Neural progenitor cell (in vitro differentiated cells): ENCODE results near the gene LYVE1. TPM values are rescaled to one million over a fixed set of nuclear protein-coding genes. Genes with fewer than 3 reads are reported as not detected.

Experiments used
- DNase-seq: peaks from one replicate; pipeline ENCODE4 v3.0.0-alpha.2; 2016; ENCODE audit warnings: low spot score
- H2AFZ ChIP-seq: fragments of 200-600 bp; sonication (generic); replicated peaks from 2 replicates; pipeline ENCODE4 v1.6.1; 2016; ENCODE audit warnings: antibody characterized with exemption
- H3F3A ChIP-seq: fragments of 200-600 bp; sonication (generic); 2 replicates; pipeline ENCODE4 v1.6.1; 2016; ENCODE audit warnings: antibody characterized with exemption, low read depth
- H3K27ac ChIP-seq: fragments of 200-600 bp; sonication (generic); 2 replicates; pipeline ENCODE4 v1.5.1; 2016; ENCODE audit warnings: mild to moderate bottlenecking
- H3K27me3 ChIP-seq: fragments of 200-600 bp; sonication (generic); 2 replicates; pipeline ENCODE4 v1.6.1; 2016; ENCODE audit warnings: mild to moderate bottlenecking, moderate library complexity
- H3K36me3 ChIP-seq: fragments of 200-600 bp; sonication (generic); 2 replicates; pipeline ENCODE4 v1.5.1; 2016
- H3K4me1 ChIP-seq: fragments of 200-600 bp; sonication (generic); 2 replicates; pipeline ENCODE4 v1.6.1; 2016; ENCODE audit warnings: mixed run types
- H3K4me2 ChIP-seq: fragments of 200-600 bp; sonication (generic); 2 replicates; pipeline ENCODE4 v1.6.1; 2016
- H3K4me3 ChIP-seq: fragments of 200-600 bp; sonication (generic); 2 replicates; pipeline ENCODE4 v1.5.1; 2016
- H3K79me2 ChIP-seq: fragments of 200-600 bp; sonication (generic); 2 replicates; pipeline ENCODE4 v1.6.1; 2016; ENCODE audit warnings: low read depth
- H3K9ac ChIP-seq: fragments of 200-600 bp; sonication (generic); 2 replicates; pipeline ENCODE4 v1.6.1; 2016
- H3K9me3 ChIP-seq: fragments of 200-600 bp; sonication (generic); 2 replicates; pipeline ENCODE4 v1.5.1; 2016; ENCODE audit warnings: low read depth
- H4K20me1 ChIP-seq: fragments of 200-600 bp; sonication (generic); 2 replicates; pipeline ENCODE4 v1.6.1; 2016; ENCODE audit warnings: low read depth
- H3K27ac Mint-ChIP-seq: 3 replicates; pipeline ENCODE4 v1.8.0; 2021; ENCODE audit warnings: mixed read lengths
- H3K27me3 Mint-ChIP-seq: 2 replicates; pipeline ENCODE4 v1.8.0; 2022; ENCODE audit warnings: low read depth, mild to moderate bottlenecking, inconsistent platforms, moderate library complexity, mixed read lengths; ENCODE audit not compliant: insufficient read depth
- H3K36me3 Mint-ChIP-seq: 3 replicates; pipeline ENCODE4 v1.8.0; 2021; ENCODE audit warnings: mixed read lengths
- H3K4me1 Mint-ChIP-seq: 3 replicates; pipeline ENCODE4 v1.8.0; 2021; ENCODE audit warnings: mixed read lengths
- H3K4me3 Mint-ChIP-seq: 3 replicates; pipeline ENCODE4 v1.8.0; 2021; ENCODE audit warnings: mild to moderate bottlenecking, moderate library complexity, mixed read lengths
- H3K9me3 Mint-ChIP-seq: 3 replicates; pipeline ENCODE4 v1.8.0; 2020; ENCODE audit warnings: mixed read lengths
- CTCF ChIP-seq: fragments of 200-600 bp; sonication (generic); IDR thresholded peaks from 2 replicates; pipeline ENCODE4 v1.5.1; 2017; ENCODE audit warnings: antibody characterized with exemption, mild to moderate bottlenecking
- EZH2 ChIP-seq: fragments of 200-600 bp; sonication (generic); IDR thresholded peaks from 2 replicates; pipeline ENCODE4 v1.6.1; 2017; ENCODE audit warnings: antibody characterized with exemption, mild to moderate bottlenecking, moderate library complexity
- EZH2phosphoT487 ChIP-seq: fragments of 200-600 bp; sonication (generic); IDR thresholded peaks from 2 replicates; pipeline ENCODE4 v1.6.1; 2017; ENCODE audit warnings: antibody characterized with exemption
- total RNA-seq: library from RNA; depleted of rRNA; stranded (reverse); fragments of >200 nt; gene quantifications from 2 replicates; pipeline ENCODE4 v1.2.3, GENCODE V29; 2015; ENCODE audit warnings: low replicate concordance

The LYVE1 gene
- total RNA-seq, 1 donor from 2014 or later, result 0.51 TPM

DNA sequence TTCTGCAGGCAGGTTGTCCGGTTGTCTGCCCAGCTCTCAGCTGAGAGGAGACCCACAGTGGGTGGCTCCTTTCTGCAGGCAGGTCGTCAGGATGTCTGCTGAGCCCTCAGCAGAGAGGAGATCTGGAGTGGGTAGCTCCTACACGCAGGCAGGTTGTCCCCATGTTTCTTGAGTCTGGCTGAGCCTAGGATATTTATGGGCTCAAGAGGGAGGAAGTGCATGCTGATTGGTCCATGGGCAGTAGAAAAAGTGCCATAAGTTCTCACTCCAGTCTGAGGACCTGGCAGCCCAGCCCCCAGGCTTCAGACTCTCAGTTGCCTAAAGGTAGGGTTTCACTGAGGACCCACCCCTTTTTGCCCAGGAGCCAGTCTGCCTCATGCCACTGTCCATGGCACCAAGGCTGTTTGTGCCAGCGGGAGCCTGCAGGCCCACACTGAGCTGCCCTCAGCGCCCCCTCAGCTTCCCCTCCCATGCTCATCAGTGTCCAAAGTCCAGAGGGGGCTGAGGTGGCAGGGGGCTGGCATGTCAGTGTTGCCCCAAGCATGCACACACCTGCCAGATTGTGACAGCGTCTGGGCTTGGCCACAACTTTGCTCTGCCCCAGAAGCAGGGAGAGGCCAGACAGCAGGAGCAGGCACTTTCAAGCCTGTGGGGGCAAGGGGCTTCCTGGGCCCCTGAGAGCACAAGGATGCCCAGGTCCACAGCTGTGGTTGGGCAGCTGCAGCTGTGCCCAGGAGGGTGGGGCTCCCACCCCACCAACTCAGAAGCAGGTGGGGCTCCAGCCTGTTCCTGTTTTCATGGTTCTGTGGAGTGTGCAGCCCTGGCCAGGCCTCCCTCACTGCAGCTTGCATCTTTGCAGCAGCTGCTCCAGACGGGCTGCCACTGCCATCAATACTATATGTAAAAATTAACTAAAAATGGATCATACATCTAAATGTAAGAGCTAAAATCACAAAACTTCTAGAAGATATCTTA, 23.7 kb downstream of the LYVE1 start:
- Histone ChIP-seq H3K4me1 (peaks cover 5% of the 10 kb centered on the region), H3K9ac (no peak overlapping the region), H3F3A (no peaks in the 10 kb centered on the region), H3K27ac (no peak overlapping the region), H4K20me1 (no peaks in the 10 kb centered on the region), H2AFZ (no peak overlapping the region), H3K4me2 (no peak overlapping the region), H3K9me3 (no peaks in the 10 kb centered on the region), H3K79me2 (peaks cover 6% of the 10 kb centered on the region), H3K27me3 (peaks cover 6% of the 10 kb centered on the region), H3K4me3 (no peak overlapping the region), H3K36me3 (no peaks in the 10 kb centered on the region)
- no peaks in the 10 kb centered on the region for H3K9me3 Mint-ChIP-seq
- no peak overlapping the region for H3K27ac Mint-ChIP-seq
- peaks cover 4% of the 10 kb centered on the region for H3K27me3 Mint-ChIP-seq
- peaks cover 12% of the 10 kb centered on the region for H3K4me1 Mint-ChIP-seq
- no peak overlapping the region for H3K4me3 Mint-ChIP-seq
- TF ChIP-seq EZH2phosphoT487, result no peak
- TF ChIP-seq EZH2, result no peak
- TF ChIP-seq CTCF, result no peak
- DNase-seq, result no peak
- no peaks in the 10 kb centered on the region for H3K36me3 Mint-ChIP-seq

DNA sequence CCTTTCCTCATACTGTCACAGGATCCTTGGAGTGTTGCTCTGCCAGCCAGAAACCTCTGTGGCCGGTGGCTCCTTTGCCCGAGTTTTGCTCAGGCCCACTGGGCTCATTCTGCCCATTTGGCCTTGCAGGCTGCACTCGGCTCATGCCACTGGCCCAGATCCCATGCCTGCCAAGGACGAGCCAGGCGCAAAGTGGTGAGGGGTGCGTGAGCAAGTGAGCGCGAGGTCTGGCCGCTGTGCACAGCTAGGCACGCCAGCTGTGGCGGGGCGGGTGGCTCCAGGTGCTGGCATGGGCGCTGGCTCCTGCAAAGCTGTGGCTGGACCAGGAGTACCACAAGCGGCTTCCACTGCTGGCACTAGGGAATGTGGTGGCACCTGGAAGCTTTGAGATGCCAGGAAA, 24.7 kb downstream of the LYVE1 start:
- H3K9me3 Mint-ChIP-seq, result no peaks in the 10 kb centered on the region
- peaks cover 2% of the 10 kb centered on the region for H3K27me3 Mint-ChIP-seq

GRCh38 chr11:10542776-10543175, 25.7 kb downstream of the LYVE1 start:
- TF ChIP-seq EZH2 (no peak), CTCF (no peak), EZH2phosphoT487 (no peak)
- Histone ChIP-seq H3K36me3 (no peaks in the 10 kb centered on the region), H3K4me1 (peaks cover 6% of the 10 kb centered on the region), H3K27ac (no peak overlapping the region), H3K27me3 (peaks cover 8% of the 10 kb centered on the region), H3K4me2 (no peak overlapping the region), H3F3A (no peaks in the 10 kb centered on the region), H3K4me3 (no peak overlapping the region), H3K9ac (no peak overlapping the region), H3K9me3 (no peaks in the 10 kb centered on the region), H4K20me1 (no peaks in the 10 kb centered on the region), H3K79me2 (peaks cover 12% of the 10 kb centered on the region), H2AFZ (no peak overlapping the region)
- Mint-ChIP-seq H3K4me3 (no peak overlapping the region), H3K27me3 (peaks cover 2% of the 10 kb centered on the region), H3K36me3 (no peaks in the 10 kb centered on the region), H3K9me3 (no peaks in the 10 kb centered on the region), H3K27ac (no peak overlapping the region), H3K4me1 (peaks cover 14% of the 10 kb centered on the region)
- no peak for DNase-seq

More for the DNA sequence above, 24.7 kb downstream of the LYVE1 start:
- Mint-ChIP-seq H3K4me1 (peaks cover 14% of the 10 kb centered on the region), H3K4me3 (no peak overlapping the region), H3K36me3 (no peaks in the 10 kb centered on the region), H3K27ac (no peak overlapping the region)
- H3K27me3 ChIP-seq, result peaks cover 8% of the 10 kb centered on the region
- no peak overlapping the region for H3K4me2 ChIP-seq
- no peaks in the 10 kb centered on the region for H4K20me1 ChIP-seq
- TF ChIP-seq EZH2phosphoT487, result no peak
- no peak for TF ChIP-seq EZH2
- TF ChIP-seq CTCF, result no peak
- H3K79me2 ChIP-seq, result peaks cover 12% of the 10 kb centered on the region
- H3F3A ChIP-seq, result no peaks in the 10 kb centered on the region
- no peak overlapping the region for H3K4me3 ChIP-seq
- no peak overlapping the region for H3K27ac ChIP-seq
- peaks cover 6% of the 10 kb centered on the region for H3K4me1 ChIP-seq
- H2AFZ ChIP-seq, result no peak overlapping the region
- DNase-seq, result no peak
- no peak overlapping the region for H3K9ac ChIP-seq
- no peaks in the 10 kb centered on the region for H3K36me3 ChIP-seq
- H3K9me3 ChIP-seq, result no peaks in the 10 kb centered on the region
